ENCODE data around the gene CD38.
"Not testable (repeated sequence)": the region's sequence is repeated elsewhere in the genome, so short reads cannot be mapped to it uniquely, and the experiment has no call there.

CD38 gene

DNA sequence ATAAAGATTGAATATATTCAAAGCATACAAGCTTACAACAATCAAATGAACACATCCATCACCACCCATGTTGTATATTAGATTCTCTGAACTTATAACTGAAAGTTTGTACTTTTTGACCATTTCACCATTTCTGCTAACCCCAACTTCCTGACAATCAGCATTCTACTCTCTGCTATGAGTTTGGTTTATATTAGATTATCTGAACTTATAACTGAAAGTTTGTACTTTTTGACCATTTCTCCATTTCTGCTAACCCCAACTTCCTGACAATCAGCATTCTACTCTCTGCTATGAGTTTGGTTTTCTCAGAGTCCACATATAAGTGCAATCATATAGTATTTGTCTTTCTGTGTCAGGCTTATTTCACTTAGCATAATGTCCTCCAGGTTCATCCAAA is 15.7 kb upstream of the CD38 start:
- not testable (repeated sequence) for DNase-seq (ENCODE audit: low spot score)

DNA sequence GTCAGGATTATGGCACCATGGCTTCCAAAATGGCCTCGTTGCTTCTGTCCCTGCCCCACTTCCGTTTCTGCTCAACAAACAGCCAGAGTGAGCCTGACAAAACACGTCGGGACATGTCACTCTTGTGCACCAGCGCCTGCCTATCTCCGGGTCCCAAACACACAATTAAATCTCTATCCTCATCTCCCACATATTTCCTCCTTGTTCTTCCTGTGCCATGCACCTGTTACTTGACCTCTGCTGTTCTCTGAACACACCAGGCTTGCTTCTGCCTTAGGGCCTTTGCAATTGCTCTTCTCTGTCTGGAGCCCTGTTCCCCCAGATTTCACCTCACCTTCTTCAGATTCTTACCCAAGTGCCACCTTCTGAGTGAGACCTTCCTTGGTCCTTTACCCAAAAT is 12.7 kb upstream of the CD38 start:
- no peak for DNase-seq (ENCODE audit: low spot score)

DNA sequence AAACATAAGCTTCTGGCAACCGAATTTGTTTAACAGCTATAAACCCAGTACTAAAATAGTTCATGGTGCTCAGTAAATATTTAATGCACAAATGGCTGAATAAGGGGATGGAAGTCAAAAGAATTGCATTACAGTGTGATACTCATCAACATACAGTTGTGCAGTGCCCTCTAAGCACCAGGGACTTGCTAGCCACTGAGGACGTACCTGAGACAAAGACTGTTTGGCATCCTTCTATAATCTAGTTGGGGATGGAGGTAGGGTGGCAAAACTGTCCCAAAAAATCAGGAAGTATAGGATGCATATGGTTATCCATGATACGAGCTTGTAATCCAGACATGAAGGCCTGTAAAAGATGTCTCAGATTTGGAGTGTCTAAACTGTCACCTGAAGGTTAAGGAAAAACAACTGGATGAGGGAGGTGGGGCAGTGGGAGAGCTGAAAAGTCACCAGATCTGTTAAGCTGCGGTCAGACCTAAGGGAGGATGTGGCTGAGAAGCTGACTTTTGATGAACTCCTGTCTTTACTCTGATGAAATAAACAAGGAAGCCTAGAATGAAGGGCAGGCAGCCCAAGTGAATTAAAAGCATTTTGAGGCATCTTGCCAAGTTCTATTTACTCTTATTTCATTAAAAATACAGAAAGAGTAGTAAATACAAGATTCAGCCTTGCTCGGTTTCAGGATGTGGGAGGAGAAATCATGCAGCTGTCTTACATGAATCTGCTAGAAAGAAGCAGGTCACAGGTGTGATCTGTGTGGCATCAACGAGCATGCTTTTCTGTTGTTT is 12.0 kb upstream of the CD38 start:
- no peak for DNase-seq (ENCODE audit: low spot score)

DNA sequence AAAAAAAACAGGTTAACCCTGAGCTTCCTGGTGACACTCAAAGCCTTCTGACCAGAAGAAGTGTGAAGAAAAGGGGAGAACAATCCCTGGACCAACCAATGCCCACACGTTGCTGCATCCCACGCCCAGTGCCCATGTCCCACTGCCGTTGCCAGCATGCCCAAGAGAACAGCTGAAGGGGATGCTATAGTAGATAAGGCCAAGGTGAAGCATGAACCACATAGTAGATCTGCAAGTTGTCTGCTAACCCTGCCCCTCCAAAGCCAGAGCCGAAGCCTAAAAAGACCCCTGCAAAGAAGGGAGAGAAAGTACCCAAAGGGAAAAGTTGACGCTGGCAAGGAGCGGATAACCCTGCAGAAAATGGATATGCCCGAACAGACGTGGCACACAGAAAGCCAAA is 11.3 kb upstream of the CD38 start:
- no peak for DNase-seq (ENCODE audit: low spot score)

DNA sequence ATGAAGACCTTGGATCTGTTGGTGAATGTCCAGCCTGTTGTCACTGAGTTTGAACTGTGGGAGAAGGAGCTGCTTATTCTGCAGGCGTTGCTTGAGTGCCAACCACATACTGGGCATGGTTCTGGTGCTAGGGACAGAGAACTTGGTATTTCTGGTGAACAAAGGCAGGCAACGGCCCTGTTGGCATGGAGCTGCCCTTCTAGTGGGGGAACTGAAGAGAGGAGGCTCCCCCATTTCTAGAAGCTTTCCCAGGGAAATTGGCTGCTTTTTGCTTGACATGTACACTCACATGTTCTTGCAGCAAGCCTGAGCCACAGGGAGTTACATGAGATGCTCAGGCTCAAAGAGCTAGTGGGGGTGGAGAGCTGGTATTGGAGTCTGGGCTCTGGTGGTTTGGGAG is 8.9 kb upstream of the CD38 start:
- no peak for DNase-seq (ENCODE audit: low spot score)

DNA sequence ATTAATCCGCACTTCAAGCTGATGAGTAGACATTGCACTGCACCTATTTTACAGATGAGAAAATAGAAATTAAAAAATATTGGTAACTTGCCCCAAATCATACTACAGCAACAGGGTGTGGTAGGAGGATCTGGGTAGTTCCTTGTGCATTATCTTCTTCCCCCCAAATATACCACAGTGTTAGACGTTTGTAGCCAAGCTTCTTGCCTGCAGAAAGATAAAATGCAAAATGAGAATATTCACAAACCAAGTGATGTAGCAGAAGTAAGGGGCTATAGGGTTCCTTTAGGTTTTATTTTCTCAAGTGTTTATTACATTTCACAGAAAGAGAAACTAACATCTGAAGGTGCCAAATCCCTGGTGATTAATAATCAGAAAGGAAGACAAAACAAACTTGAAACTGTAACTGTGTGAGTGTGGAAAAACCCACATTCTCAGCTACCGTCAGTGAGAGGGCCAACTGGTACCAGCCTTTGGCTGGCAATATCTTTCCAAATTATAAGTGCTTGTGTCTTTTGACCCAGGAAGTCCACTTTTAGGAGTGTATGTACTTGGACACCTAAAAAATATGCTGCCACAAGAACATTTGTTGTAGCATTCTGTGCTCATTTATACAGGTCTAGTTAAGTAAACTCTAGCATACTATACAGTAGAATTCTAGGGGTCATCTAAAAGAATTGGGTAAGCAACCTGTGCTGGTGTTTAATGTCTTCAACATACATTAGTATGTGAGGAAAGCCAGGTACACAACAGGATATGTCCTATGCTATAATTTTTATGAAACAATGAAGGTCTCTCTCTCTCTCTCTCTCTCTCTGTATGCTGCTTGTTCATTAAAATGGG is 6.7 kb upstream of the CD38 start:
- DNase-seq (ENCODE audit: low spot score), result no peak

DNA sequence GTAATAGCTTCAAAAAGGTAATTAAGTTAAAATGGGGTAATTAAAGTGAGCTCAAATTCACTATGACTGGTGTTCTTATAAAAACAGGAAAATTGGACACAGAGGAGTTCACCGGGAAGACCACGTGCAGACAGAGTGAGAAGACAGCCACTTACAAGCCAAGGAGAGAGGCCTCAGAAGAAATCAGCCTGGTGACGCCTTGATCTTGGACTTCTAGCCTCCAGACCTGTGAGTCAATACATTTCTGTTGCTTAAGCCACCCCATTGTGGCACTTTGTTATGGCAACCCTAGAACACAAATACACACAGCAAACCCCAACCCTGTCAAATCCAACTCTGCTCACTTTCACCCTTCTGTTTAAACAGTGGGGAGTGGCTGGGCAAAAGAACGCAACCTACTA is 4.1 kb upstream of the CD38 start:
- no peak for DNase-seq (ENCODE audit: low spot score)

DNA sequence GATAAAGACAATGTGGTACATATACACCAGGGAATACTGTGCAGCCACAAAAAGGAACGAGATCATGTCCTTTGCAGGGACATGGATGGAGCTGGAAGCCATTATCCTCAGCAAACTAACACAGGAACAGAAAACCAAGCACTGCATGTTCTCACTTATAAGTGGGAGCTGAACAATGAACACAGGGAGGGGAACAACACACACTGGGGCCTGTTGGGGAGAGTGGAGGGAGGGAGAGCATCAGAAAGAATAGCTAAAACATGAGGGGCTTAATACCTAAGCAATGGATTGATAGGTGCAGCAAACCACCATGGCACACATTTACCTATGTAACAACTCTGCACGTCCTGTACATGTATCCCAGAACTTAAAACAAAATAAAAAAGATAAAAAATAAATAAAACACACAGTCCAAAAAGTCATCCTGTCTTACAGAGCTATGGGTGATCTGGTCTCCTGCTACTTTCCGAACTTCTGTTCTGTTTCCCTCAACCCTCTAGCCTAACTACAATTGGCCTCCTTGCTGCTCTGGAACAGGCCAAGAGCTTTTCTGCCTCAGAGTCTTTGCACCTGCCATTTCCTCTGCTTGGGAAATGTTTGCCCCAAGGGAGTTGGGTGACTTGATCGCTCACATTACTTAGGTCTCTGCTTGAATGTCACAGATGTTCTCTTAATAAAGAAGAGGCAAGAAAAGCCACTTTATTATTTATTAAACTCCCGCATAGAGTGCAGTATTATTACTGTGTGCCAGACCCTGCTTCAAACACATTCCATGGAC is 1.1 kb upstream of the CD38 start:
- DNase-seq (ENCODE audit: low spot score), result no peak

DNA sequence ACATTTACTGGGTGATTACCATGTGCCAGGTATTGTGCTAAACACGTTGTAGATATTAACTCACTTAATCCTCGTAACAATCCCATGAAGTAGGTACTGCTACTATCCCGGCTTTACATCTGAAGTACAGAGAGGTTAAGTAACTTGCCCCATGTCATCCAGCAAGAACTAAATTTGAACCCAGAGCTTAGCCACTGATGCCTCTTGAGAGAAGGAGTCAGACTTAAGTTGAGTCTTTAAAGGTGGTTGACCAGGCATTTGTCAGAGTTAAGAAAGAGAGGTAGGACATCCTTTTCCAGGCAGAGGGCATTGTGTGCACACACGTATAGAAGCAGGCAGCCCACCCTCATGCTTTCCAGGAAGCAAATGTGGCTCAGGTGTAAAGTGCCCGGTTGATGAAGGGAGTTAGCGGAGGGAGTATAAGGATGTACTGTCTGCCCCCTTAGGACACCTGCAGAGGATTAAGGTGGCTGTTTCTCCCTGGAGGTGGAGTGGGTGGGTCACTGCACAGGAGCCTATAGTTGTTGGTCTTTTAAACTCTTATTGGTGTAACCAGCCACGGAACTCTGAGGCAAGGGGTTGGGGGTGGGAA is 335 bp upstream of the CD38 start:
- DNase-seq (ENCODE audit: low spot score), result no peak

DNA sequence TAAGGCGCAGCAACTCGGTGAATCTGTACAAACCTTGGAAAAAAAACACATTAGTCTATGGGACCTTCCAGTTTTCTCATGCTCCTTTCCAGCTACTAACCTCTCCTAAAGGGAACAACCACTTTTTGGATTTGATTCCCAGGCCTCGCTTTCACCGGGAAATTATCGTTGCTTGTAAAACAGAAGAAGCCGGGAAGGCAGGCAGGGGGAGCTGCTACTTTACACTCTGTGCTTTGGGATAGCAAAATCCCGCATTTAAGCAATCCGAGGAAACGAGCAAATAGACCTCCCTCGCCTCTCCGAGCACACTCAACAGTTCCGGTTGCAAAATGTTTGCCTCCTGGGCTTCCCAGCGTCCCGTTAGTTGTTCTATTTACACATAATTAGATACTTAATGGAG is 1.2 kb downstream of the CD38 start:
- no peak for DNase-seq (ENCODE audit: low spot score)

DNA sequence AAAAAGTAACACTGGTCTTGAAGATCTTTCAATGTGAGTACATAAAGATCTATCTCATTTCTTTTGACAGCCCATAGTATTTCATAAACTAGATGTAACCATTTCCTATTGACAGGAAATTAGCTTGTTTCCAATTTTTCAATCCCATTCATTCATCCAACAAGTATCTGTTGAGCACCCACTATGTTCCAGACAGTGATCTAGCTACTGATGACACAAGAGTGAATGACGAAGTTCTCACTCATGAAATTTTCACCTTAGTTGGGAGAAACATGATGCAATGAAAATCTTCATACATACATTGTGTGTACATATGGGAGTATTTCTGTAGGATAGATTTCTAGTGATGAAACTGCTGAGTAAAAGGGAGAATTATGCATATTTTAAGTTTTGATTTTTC is 1.7 kb downstream of the CD38 start:
- no peak for DNase-seq (ENCODE audit: low spot score)

DNA sequence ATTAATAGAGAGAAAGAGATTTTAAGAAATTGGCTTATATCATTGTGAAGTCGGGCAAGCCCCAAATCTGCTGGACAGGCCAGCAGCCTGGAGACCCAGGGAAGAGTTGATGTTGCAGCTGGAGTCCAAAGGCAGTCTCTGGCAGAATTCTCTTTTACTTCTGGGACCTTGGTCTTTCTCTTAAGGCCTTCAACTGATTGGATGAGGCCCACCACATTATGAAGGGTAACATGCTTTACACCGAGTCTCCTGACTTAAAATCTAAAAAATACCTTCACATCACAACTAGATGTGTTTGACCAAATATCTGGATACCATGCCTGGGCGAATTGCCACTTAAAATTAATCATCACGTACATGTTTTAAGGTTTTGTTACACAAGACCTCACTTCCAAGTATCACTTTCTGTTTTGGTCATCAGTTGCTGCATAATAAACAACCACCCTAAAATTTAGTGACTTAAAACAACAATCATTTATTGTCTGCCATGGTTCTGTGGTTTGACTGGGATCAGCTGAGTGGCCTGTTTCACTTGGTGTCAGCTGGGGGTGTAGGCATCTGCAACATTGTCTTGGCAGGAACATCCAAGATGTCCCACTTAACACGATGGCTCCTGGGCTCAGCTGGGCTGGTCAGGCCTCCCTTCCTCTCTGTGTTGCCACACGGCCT is 3.4 kb downstream of the CD38 start:
- no peak for DNase-seq (ENCODE audit: low spot score)

DNA sequence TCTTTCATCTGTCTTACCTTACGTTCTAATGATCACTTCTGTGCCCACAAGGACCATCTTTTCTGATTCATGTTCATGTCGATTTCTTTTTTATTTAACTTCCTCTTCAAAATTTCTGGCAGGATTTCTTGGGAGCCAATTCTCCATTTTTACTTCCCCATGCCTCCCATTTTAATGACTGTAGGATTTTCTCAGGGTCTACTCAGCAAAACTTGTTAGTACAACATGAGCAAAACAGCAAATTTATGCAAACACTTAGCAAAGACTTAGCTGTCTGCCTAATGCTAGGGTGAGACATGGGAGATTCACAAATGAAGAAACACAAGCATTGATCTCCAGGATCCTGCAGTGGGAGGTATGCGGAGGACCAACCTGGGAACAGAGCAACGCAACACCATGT is 5.5 kb downstream of the CD38 start:
- no peak for DNase-seq (ENCODE audit: low spot score)

DNA sequence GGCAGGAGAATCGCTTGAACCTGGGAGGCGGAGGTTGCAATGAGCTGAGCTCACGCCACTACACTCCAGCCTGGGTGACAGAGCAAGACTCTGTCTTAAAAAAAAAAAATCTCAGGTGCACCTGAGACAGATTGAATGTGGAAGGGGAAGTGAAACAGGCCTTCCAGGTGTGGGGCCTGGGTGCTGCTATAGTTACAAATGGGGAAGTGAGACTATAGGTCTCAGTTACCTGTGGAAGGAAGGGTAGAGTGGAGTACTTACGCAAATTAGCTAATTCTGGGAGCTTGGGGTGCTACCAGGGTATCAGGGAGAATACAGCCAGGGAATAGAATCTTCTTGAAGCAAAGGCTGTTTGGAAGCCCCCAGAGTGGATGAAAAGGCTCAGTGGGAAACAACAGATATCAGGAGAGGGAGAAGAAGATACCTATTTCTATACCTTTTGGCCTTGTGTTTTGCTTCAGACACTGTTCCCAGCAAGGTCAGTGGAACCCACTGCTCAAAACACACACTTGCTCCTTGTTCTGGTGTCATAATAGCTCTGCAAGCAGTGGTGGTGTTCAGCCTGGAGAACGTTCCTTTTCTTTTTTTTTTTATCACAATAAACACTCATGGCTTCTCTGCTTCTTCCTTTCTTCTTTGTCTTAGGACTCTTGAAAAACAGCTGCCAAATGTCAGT is 7.0 kb downstream of the CD38 start:
- DNase-seq (ENCODE audit: low spot score), result no peak

DNA sequence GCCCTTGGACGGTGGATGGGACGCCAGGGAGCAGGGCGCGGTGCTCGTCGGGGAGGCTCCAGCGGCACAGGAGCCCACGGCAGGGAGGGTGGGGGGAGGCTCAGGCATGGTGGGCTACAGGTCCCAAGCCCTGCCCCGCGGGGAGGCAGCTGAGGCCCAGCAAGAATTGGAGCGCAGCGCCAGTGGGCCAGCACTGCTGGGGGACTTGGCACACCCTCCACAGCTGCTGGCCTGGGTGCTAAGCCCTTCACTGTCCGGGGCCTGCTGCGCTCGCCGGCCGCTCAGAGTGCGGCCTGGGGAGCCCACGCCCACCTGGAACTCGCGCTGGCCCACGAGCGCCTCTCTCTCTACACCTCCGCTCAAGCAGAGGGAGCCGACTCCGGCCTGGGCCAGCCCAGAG is 8.6 kb downstream of the CD38 start:
- DNase-seq (ENCODE audit: low spot score), result no peak

DNA sequence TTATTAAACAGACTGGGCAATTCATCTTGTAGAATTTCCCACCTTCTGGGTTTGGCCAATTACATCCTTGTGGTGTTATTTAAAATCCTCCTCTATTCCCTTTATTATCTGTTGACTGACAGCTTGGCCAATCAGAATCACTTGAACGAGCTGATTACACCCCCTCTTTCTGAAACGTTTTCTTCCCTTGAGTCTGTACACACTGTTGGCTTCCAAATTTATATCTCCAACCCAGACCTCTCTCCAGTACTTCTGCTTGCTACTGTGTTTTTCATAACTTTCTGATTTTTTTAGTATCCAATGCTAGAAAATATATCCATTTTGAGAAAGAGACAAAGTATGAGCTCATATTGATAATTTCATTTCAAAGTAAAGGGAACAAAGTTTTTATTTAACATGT is 14.8 kb downstream of the CD38 start:
- no peak for DNase-seq (ENCODE audit: low spot score)

DNA sequence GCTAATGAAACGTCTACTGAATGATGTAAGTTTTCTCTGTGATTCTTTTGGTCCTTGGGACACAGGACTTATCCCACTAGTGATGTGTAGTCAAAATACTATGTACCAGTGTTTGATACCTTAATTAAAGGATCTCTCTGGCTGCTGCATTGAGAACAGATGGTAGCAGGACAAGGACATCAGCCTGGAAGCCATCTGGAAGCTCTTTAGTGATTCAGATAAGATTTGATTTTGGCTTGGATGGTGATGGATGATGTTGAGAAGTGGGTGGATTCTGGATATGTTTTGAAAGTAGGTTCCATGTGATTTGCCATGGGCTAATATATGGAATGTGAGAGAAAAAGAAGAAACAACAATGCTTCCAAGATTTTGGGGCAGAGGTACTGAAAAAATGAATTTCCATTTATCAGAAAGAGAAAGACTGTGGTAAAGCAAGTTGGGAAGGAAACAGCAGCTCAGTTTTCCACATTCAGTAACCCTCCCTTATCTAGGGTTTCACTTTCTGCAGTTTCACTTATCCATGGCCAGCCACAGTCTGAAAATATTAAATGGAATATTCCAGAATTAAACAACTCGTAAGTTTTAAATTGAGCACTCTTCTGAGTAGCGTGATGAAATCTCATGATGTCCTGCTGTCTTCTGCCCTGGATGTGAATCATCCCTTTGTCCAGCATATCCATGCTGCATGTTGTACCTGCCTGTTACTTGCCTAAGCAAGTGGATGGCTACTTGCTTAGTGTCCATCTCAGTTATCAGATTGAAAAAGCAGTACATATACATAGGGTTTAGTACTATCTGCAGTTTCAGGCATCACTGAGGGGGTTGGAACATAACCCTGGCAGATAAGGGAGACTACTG is 15.6 kb downstream of the CD38 start:
- no peak for DNase-seq (ENCODE audit: low spot score)

DNA sequence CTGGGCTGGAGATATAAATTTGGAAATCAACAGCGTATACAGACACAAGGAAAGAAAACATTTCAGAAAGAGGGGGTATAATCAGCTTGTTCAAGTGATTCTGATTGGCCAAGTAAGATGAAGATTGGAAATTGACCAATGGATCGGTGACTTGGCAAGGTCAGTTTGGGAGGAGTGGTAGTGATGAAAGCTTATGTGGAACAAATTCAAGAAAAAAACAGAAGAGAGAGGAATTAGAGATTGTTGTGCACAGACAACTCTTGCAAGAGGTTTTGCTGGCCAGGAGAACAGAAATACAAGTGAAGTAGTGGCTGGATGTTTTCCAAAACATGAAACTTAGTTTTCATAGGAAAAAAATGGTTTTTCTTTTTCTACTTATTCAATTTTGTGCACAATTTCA is 16.3 kb downstream of the CD38 start:
- no peak for DNase-seq (ENCODE audit: low spot score)

DNA sequence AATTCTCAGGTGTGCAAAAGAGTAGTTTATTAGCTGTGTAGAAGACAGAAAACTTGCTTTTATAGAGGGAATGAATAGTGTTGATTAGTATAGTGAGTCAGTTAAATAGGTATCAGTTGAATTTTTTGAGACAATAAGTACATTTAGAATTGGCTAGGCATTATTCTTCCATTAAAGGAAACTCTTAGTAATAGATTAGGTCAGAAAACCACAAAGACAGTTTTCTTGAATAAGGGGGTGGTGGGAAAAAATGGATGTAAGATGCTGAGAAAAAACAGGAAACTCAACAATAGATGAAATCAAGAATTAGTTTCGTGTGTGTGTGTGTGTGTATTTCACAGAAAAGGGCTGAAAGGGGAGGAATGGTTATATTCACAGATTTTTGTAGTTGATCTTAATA is 16.8 kb downstream of the CD38 start:
- DNase-seq (ENCODE audit: low spot score), result no peak

DNA sequence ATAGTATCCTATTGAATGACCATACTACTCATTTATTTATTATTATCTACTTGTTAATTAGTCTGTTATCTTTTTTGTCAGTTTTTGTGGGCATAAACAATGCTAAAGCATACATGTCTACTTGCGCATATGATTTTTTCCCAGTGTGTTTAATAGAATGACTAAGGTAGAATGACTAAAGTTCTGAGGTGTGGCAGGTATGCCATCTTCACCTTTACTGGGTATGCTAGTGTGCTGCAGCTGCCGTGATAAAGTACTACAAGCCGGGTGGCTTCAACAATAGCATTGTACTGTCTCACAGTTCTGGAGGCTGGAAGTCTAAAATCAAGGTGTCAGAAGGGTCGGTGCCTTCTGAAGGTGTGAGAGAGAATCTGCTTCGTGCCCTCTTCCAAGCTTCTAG is 19.2 kb downstream of the CD38 start:
- no peak for DNase-seq (ENCODE audit: low spot score)
